GM19395 (cell line): ENCODE measurements around the gene AGRN.
"Not testable (repeated sequence)": the region's sequence is repeated elsewhere in the genome, so short reads cannot be mapped to it uniquely, and the experiment has no call there.

Experiments
- ATAC-seq: cut with Tn5 transposase; IDR thresholded peaks from one replicate; pipeline ENCODE4 v1.9.1; 2021; ENCODE audit warnings: mild to moderate bottlenecking, moderate library complexity; ENCODE audit not compliant: unreplicated experiment

The AGRN gene

DNA sequence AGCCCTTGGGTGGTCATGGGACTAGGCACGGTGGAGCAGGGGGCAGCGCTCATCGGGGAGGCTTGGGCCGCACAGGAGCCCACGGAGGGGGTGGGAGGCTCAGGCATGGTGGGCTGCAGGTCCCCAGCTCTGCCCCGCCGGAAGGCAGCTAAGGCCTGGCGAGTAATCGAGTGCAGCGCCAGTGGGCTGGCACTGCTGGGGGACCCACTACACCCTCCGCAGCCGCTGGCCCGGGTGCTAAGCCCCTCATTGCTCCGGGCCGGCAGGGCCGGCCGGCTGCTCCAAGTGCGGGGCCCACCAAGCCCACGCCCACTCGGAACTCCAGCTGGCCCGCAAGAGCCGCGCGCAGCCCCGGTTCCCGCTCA lies 1.6 kb upstream of the AGRN start:
- not testable (repeated sequence) for ATAC-seq

GRCh38 chr1:1019122-1019999 lies 559 bp upstream of the AGRN start:
- ATAC-seq, result peak; percentile 53

GRCh38 chr1:1020415-1021009 lies 592 bp downstream of the AGRN start:
- peak; percentile 22 for ATAC-seq

DNA sequence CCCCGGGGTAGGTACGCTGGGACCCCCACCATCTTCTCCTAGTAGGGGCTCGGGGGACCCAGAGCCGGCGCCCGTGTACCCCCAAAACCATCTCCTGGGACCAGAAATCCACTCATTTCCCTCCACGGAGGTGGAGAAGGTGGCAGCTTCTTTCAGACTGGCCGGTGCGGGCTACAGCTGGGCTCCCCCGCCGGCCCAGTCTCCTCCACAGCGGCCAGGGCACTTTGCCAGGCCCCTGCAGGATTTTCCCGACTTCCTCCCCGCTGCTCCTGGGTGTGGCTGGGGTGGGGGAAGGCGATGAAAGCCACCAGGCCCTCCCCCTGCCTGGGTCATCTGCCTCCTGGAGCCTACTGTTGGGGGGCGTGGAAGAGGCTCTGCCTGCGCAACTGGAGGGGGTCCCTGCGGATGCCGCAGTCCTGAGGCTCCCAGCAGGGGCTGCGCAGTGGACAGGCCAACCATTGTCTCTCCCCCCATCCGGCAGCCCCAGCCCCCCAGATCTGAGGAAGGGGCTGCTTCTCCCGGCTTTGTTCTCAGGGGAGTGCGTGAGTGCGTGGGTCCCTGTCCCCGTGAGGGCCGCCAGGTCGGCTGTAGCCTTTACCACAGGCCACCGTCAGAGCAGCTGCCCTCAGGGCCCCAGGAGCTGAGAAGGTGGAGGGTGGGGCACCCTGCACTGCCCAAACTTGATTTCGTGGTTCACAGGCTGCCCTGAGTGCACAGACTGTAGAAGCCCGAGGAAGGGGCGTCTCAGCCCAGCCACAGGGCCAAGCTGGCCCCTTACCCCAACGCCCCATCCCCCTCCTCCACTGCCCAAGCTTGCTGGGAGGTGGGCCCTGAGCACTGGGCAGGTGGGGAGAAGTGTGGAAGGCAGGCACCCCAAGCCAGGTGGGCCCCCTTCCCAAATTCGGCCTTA lies 1.3 kb downstream of the AGRN start:
- no peak for ATAC-seq

DNA sequence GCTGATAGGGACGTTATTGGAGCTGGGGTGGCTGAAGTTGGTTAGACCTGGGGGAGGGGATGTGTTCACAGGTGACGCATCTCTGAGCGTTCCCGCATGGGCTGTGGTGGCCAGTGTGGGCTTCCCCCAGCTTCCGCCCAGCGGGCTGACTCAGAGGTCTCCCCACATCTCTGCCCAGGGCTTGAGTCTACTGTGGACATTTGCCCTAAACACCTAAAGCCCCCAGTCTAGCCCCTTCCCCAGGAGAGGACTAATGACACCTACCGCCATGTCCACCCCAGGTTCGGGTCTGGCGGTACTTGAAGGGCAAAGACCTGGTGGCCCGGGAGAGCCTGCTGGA lies 2.0 kb downstream of the AGRN start:
- no peak for ATAC-seq

DNA sequence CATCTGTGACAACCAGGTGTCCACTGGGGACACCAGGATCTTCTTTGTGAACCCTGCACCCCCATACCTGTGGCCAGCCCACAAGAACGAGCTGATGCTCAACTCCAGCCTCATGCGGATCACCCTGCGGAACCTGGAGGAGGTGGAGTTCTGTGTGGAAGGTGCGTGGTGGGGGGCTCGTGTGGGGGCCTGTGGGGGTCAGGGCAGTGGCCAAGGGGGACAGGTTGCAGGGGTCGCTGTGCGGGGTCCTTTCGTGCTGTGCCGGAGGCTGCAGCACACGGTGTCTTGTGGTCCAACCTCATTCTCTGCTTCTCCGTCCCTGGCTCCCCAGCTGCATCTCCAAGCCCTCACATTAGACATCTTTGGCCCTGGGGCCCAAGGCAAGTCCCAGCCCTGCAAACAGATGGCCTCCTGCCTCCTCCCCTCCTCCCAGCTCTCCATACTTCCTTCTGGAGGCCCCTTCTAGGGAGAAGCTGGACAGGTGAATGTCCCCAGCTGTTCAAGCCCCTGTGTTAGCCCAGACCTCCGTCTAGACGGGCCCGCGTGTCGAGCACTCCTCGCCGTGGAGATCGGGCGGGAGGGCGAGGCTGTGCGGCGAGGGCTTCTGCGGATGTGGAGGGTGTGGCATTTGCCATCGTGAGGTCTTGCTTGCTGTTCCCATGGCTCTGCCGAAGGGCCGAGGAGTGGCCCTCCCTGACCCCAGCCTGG lies 2.5 kb downstream of the AGRN start:
- no peak for ATAC-seq

- ATAC-seq, result no peak
Observed at GRCh38 chr1:1023700-1024099, 3.8 kb downstream of the AGRN start.

DNA sequence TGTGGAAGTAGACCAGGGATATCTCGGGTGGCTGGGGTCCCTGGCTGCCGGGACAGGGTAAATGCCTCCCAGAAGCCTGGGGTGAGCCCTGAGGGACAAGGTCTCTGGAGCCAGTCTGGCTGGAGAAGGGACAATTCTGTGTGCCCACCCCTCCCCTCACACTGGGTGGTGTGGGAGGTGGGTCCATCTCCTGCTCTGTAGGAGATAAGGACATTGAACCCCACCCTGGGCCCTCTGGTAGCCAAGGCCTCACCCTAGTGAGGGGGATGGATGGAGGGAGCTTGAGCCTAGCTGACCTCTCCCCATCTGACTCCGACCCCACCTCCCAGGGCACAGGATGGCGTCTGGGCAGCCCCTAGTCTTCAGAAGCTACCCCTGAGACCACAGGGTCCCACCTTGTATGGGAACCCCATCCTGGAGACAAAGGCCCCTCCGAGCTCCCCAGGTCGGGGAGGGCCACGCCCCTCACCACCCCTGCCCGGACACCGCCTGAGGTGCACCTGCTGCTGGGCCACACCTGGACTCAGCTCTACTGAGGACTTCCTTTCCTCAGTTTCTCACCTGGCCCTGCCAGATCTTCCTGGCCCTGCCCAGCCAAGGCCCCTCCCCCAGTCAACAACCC lies 4.3 kb downstream of the AGRN start:
- no peak for ATAC-seq

GRCh38 chr1:1024771-1025699 lies 5.1 kb downstream of the AGRN start:
- no peak for ATAC-seq

DNA sequence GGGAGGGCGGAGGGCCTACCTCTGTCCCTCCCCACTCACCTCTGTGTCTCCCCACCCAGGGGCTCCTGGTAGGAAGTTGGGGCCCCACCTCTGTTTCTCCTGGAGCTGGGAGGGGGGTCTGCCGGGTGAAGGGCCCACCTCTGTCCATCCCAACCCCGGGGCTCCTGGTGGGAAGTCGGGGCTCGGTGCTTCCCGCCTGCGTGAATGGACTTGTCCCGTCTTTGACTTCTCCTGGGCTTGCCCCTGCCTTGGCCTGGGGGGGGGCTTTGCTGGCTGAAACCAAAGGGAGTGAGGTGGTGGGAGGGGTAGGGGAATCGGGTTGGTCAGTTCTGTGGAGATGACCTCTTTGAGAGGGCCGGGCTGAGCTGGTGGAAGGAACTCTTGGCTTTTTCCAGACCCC lies 5.8 kb downstream of the AGRN start:
- ATAC-seq, result no peak

GRCh38 chr1:1026599-1027413 lies 6.9 kb downstream of the AGRN start:
- no peak for ATAC-seq

DNA sequence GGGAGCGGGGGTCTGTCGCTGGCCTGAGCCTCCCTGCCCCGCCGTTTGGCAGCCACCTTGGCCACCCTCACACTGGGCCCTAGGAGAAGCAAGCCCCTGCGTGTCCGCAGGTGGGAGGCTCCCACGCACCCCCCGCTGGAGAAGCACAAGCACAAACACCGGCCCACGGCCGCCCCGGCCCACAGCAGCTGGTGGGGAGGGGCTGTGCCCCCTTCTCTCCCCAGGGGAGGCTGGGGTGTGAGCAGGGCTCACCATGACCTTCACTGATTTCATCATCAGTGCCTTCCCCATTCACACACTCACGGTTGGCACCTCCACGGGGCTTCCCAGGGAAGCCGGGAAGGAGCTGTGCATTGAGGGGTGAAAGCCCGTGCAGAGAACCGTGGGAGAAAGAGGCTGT lies 7.9 kb downstream of the AGRN start:
- no peak for ATAC-seq

DNA sequence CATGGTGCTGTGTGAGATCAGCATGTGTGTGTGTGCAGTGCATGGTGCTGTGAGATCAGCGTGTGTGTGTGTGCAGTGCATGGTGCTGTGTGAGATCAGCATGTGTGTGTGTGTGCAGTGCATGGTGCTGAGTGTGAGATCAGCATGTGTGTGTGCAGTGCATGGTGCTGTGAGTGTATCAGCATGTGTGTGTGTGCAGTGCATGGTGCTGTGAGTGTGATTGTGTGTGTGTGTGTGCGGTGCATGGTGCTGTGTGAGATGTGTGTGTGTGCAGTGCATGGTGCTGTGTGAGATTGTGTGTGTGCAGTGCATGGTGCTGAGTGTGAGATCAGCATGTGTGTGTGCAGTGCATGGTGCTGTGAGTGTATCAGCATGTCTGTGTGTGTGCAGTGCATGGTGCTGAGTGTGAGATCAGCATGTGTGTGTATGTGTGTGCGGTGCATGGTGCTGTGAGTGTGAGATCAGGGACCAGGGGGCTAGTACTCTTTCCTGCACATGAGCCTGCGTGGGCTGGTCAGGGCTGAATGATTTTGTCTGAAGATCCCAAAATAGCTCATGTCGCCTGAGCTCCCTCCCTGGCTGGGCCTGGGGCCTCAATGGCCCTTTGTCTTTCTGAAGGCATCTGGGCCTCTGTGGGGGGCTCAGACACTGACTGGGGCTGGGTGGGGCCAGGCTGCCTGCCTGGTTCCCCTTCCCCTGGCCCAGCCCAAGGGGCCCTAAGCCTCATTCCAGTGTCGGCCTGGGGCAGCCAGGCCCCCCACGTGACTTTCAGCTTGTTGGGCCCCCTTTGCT lies 11.1 kb downstream of the AGRN start:
- ATAC-seq, result not testable (repeated sequence)

DNA sequence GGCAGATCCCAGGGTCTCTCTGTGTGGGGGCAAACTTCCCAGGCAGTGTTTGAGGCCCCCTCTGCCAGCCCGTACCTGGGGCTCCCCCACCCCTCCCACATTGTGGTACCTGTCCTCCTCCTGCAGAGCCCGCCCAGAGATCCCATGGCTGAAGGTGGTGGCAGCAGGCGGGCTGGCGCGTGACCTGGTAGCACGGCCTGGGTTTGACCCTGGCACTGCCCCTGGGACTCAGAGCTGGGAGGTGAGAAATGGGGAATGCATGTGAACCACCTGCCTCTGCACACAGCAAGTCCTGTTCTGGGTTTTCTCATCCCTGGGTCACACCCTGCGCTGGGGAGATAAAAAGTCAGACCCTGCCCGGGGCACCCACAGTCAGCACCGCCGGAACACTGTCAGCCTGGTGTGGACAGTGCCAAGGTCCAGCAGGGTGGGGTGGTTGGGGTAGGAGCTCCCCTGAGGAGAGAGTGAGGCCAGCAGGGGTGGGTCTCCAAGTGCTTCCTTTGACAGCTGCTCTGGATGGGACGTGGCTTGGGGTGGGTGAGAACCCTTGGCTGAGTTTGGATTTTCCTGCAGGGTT lies 11.8 kb downstream of the AGRN start:
- no peak for ATAC-seq

- ATAC-seq, result no peak
Observed at GRCh38 chr1:1032424-1032823, 12.5 kb downstream of the AGRN start.

- peak; percentile 86 for ATAC-seq
Observed at GRCh38 chr1:1033009-1033587, 13.2 kb downstream of the AGRN start.
